22Rv1 (cell line): ENCODE results near the gene CFAP410.

Experiments
- H3K27ac ChIP-seq: fragments of 450-650 bp; 2 replicates; pipeline ENCODE4 v1.5.1; 2017
- CTCF ChIP-seq: fragments of 450-650 bp; IDR thresholded peaks from 2 replicates; pipeline ENCODE4 v1.5.1; 2017; ENCODE audit warnings: mild to moderate bottlenecking
- ZFX ChIP-seq: fragments of 450-650 bp; IDR thresholded peaks from 2 replicates; pipeline ENCODE4 v1.6.1; 2017; ENCODE audit warnings: antibody characterized with exemption, borderline replicate concordance

CFAP410 gene

GRCh38 chr21:44360159-44360558, 21.0 kb upstream of the CFAP410 start:
- H3K27ac ChIP-seq: no peak overlapping the region
- TF ChIP-seq ZFX (no peak), CTCF (no peak)

- TF ChIP-seq ZFX: no peak
- no peak for TF ChIP-seq CTCF
These were observed 20.2 kb upstream of the CFAP410 start for GRCh38 chr21:44359396-44359795.

GRCh38 chr21:44357064-44357837, 18.1 kb upstream of the CFAP410 start:
- no peak overlapping the region for H3K27ac ChIP-seq
- TF ChIP-seq ZFX: no peak
- no peak for TF ChIP-seq CTCF

More at GRCh38 chr21:44359396-44359795, 20.2 kb upstream of the CFAP410 start:
- no peak overlapping the region for H3K27ac ChIP-seq

GRCh38 chr21:44356636-44357035, 17.4 kb upstream of the CFAP410 start:
- H3K27ac ChIP-seq: no peak overlapping the region
- TF ChIP-seq CTCF: no peak
- no peak for TF ChIP-seq ZFX

- TF ChIP-seq CTCF (no peak), ZFX (no peak)
These were observed 17.0 kb upstream of the CFAP410 start for GRCh38 chr21:44356160-44356559.

GRCh38 chr21:44354775-44355771, 15.9 kb upstream of the CFAP410 start:
- TF ChIP-seq CTCF: no peak
- no peak for TF ChIP-seq ZFX
- H3K27ac ChIP-seq: no peak overlapping the region

More at GRCh38 chr21:44356160-44356559, 17.0 kb upstream of the CFAP410 start:
- no peak overlapping the region for H3K27ac ChIP-seq

- H3K27ac ChIP-seq: no peak overlapping the region
- no peak for TF ChIP-seq ZFX
- no peak for TF ChIP-seq CTCF
These were observed 14.8 kb upstream of the CFAP410 start for GRCh38 chr21:44354001-44354405.
